Astrocyte of the cerebellum (primary cell): Measurements from ENCODE around the gene SLC22A12.

ENCODE experiments used
- DNase-seq: peaks from one replicate; pipeline ENCODE4 v3.0.0-alpha.2; 2011; ENCODE audit warnings: low read depth
- H3K4me3 ChIP-seq: 2 replicates; pipeline ENCODE4 v1.5.1; 2011; ENCODE audit warnings: mild to moderate bottlenecking, low read depth, low read length, moderate library complexity
- in situ Hi-C: cut with HindIII; loops from 2 replicates; pipeline ENCODE4 v1.10.0; 2017; ENCODE audit warnings: low sequenced_read_pairs
- TF ChIP-seq, protein P1 (sequence below): IDR thresholded peaks from 2 replicates; pipeline ENCODE4 v1.5.1; 2012; ENCODE audit warnings: low read length, low read depth, moderate library complexity, mild to moderate bottlenecking; ENCODE audit errors: missing control alignments

SLC22A12 gene

DNA sequence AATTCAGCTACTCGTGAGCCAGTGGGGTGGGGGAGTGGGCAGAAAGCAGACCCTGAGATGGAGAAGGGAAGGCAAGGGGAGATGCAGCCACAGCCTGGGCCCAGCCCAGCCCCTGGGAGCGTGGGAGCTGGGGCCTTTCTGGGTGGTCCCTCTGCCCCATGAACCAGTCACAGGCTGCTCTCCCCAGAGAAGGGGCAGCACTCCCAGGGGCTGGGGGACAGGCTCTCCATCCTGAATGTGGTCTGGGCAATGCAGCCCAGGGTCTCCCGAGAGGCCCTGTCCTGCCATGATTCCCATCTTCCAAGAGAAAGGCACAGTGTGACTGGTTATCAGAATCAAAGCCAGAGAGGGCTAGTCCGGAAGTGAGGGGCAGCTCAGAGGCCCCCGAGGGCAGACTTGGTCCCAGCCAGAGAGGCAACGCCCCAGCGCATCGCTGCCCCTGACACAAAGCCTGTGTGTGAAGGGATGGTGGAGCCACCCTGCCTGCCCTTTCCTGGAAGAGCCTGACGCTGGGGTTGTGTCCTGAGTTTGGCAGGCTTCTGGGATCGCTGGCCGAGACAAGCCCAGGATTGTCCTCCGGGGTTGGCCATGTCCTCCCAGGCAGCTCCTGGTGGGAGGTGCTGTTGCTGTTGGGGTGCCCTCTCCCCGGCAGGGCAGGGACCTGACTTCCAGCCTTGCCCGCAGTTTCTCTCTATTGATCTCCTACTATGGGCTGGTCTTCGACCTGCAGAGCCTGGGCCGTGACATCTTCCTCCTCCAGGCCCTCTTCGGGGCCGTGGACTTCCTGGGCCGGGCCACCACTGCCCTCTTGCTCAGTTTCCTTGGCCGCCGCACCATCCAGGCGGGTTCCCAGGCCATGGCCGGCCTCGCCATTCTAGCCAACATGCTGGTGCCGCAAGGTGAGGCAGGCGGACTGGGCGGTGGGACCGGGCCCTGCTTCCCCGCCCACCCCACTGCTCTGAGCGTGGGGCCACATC is 23.8 kb upstream of the SLC22A12 start:
- no peak for DNase-seq
- H3K4me3 ChIP-seq = no peak overlapping the region
- TF ChIP-seq, protein P1, sequence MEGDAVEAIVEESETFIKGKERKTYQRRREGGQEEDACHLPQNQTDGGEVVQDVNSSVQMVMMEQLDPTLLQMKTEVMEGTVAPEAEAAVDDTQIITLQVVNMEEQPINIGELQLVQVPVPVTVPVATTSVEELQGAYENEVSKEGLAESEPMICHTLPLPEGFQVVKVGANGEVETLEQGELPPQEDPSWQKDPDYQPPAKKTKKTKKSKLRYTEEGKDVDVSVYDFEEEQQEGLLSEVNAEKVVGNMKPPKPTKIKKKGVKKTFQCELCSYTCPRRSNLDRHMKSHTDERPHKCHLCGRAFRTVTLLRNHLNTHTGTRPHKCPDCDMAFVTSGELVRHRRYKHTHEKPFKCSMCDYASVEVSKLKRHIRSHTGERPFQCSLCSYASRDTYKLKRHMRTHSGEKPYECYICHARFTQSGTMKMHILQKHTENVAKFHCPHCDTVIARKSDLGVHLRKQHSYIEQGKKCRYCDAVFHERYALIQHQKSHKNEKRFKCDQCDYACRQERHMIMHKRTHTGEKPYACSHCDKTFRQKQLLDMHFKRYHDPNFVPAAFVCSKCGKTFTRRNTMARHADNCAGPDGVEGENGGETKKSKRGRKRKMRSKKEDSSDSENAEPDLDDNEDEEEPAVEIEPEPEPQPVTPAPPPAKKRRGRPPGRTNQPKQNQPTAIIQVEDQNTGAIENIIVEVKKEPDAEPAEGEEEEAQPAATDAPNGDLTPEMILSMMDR = no peak
- in situ Hi-C loops = no loop called here

DNA sequence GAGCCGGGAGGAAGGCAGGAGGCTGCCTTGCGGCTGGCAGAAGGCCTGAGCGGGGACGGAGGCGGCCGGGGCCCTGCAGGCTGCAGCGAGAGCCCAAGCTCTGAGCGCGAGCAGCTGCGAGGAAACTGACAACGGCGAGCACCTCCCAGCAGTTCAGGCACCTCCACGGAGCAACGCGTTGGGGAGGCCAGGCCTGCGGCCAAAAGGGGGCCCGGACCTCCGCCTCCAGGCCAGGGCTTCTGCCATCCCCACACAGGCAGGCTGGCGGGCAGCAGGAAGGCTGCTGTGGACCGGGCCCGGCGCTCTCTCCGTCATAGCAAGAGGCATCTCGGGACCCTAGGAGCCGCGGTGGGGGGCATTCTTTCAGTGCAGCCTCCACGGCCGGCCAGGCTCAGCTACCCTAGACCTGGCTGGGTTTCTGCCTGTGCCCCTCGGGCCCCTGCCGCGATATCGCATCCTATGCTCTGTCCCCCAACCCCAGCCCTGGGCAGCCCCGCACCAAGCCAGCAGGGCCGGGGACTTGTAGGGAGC is 22.9 kb upstream of the SLC22A12 start:
- in situ Hi-C loops = no loop called here
- TF ChIP-seq, protein P1 = no peak
- no peak for DNase-seq
- H3K4me3 ChIP-seq = no peak overlapping the region

DNA sequence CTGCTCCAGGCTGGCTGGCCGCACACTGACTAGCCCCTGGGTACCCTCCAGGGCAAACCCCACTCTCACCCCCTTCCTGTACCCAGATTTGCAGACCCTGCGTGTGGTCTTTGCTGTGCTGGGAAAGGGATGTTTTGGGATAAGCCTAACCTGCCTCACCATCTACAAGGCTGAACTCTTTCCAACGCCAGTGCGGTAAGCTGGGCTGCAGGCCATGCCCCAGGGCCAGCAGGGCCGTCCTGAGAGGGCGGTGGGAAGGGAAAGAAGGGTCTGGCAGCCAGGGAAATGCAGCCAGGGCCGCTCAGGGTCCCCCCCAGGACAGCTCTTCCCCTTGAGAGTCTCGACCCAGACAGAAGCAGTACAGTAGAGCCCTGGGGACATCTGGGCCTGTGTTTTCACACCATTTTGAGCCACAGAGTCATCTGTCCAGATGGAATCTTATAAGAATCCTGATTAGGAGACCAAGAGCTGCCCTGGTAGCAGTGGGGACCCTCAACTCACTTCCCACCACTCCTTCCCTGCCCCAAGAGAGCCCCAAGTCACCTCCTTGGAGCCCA is 22.4 kb upstream of the SLC22A12 start:
- DNase-seq = no peak
- no peak overlapping the region for H3K4me3 ChIP-seq
- TF ChIP-seq, protein P1 = no peak
- in situ Hi-C loops = no loop called here

DNA sequence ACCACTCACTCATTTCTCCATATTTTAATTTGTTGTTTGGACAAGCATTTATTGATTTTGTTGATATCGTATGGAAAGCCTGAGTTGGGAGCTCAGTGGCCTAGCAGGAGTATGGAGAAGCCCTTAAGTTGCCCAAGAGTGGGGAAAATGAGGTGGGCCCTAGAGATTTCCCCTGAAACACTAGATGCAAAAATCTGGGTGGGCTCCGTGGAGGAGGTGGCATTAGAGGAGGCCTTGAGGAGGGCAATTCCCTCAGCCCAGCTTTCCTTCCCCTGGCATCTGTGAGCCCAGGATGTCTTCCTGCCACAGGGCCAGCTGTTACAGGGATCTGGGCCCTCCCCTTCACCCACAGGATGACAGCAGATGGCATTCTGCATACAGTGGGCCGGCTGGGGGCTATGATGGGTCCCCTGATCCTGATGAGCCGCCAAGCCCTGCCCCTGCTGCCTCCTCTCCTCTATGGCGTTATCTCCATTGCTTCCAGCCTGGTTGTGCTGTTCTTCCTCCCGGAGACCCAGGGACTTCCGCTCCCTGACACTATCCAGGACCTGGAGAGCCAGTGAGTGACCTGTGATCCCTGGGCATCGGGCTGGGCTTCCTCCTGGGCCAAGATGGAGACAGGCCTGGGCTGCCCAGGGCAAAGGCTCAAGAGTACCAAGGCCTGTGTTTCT is 21.6 kb upstream of the SLC22A12 start:
- DNase-seq = no peak
- TF ChIP-seq, protein P1 = no peak
- in situ Hi-C loops = no loop called here
- H3K4me3 ChIP-seq = no peak overlapping the region

DNA sequence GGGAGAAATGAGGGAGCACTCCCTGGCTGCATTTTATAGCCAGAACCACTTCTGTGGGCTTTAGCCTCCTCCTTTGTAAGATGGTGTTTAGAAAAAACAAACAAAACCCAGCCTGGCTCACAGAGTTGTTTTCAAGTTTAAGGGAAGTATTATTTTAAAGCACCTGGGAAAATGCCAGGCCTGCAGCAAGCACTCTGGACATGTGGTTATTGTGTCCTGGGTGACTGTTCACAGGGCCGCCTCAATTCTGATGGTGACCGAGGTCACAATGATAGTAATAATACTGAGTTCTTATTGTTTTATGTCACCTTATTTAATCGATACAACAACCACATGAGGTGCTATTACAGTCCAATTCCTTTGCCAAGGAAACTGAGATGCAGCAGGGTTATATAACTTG is 20.7 kb upstream of the SLC22A12 start:
- TF ChIP-seq, protein P1 = no peak
- no peak for DNase-seq
- H3K4me3 ChIP-seq = no peak overlapping the region
- in situ Hi-C loops = no loop called here

DNA sequence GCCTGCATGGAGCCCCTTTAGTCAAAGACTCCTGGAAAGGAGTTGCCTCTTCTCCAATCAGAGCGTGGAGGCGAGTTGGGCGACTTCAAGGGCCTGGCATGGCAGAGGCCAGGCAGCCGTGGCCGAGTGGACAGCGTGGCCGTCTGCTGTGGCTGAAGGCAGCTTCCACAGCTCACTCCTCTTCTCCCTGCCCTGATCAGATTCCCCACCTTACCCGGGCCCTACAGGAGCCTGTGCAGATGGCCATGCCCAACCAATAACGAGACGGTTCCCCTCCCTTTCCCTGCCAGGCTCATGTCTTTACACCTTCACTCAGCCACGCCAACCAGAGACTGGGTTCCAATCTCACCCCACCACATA is 20.0 kb upstream of the SLC22A12 start:
- TF ChIP-seq, protein P1 = no peak
- in situ Hi-C loops = no loop called here

More for the DNA sequence above, 20.0 kb upstream of the SLC22A12 start:
- DNase-seq = no peak
- H3K4me3 ChIP-seq = no peak overlapping the region
